CD4-positive, alpha-beta T cell treated with Interferon alpha-2 for 1 hour (primary cell): ENCODE results near the gene OSM.
"Not testable (repeated sequence)": the region's sequence is repeated elsewhere in the genome, so short reads cannot be mapped to it uniquely, and the experiment has no call there.

Experiments
- DNase-seq, 2 donors: peaks; one replicate each; pipeline ENCODE4 v3.0.0-alpha.2; 2020 to 2022

OSM gene

DNA sequence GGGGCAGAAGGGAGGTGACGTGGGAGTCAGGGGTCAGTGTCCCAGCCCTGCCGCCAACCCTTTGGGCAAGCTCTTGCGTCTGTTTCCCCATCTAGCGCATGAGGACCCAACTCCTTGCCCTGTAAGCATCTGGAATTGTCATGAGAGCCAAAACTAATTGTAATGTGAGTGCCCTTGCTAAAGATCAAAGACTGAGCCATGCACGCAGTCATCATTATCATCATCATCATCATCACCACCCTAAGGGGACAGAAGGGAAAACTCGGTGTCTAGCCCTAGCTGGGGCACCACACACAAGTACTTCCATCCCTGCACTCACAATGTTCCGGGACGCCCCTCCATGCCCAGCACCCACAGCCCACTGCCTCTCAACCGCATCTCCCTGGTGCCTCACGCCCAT is 22.6 kb downstream of the OSM start:
- DNase-seq: no peak

DNA sequence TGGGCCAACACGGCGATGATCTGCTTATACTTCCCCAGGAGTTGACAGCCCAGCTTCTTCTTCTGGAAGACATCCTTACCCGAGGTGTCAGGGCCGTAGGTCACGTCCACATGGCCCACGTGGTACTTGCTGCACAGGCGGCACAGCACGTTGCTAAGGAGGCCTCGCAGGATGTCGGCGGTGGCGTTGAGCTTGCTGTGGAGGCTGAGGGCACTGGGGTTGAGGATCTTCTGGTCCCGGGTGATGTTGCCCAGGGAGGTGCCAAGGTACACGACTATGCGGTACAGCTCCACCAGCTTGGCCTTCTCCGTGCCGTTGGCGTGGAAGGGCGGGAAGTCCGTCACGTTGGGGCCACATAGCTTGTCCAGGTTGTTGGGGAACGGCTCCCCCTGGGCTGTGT is 23.0 kb downstream of the OSM start:
- DNase-seq: no peak

DNA sequence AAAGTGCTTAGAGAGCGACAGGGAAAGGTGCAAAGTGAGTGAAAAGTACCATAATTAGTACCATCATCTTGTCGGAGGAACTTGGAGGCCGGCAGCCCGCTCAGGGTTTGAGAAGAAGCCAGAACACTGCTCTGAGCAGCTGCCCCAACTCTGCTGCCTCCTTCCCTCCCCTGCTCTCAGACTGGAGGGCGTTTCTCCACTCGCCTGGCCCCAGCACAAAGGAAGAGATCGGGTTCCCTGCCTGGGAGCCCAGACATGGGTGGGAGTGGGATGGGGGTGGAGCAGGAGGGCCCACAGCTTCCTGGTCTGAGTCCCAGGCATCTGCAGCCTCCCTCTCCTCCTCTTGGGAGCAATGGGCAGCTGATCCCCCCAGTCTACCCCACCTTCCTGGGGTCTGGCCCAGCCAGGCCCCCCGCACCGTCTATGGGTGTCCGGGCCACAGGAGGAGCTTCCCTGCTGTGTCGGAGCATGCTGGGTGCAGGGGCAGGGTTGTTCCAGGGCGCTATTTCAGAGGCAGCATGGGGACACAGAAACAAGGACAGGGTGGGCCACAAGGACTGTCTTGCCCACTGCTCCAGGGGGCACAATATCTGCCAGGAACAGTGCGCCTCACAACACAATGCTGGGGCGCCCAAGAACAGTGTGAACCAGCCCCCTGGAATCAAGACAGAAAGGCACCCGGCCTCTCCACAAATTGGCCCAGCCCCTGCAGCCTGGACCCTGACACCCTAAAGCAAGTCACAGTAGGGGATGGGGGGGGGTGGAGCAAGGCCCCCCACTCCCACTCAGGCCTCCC is 24.9 kb downstream of the OSM start:
- DNase-seq: no peak

DNA sequence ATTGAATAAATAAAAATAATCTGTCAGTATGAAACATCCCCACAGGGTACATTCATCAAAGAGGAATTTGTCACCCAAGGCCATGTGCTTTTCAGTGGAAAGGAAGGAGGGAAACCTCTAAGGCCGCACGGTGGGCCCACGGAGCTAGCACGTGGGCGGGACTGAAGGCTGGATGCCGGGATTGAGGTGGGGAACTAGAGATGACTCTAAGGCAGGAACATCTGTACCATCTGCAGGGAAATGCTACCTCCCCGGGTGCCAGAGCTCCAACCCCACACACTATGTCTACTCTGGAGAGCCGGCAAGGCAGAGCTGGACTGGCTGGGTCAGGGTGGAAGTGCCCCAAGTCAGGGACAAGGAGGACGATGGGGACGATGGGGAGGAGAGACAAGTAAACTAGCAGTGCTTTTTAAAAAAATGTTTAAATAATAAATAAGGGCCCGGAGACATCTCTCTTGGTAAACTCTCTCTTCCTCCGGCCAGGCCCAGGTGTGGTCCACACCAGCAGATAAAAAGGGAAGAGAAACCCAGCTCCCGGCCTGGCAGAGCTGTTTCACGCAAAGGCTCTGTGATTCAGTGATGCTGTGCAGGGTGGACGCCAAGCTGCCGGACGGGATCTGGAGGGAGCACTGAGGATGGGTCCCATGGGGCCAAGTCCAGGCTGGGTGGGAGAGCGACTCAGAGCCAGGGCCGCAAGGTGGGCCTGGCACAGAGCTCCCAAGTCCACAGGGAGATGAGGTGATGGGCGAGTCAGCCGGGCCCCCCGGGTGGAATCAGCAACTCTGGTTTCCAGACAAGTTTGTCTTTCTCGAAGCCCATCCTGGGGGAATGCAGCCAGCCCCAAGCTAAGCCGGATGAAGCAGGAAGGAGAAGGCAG is 25.9 kb downstream of the OSM start:
- DNase-seq: no peak

GRCh38 chr22:30239488-30240405 is 26.9 kb downstream of the OSM start:
- DNase-seq: no peak

- no peak for DNase-seq
These were observed 27.8 kb downstream of the OSM start for GRCh38 chr22:30238661-30239487.

DNA sequence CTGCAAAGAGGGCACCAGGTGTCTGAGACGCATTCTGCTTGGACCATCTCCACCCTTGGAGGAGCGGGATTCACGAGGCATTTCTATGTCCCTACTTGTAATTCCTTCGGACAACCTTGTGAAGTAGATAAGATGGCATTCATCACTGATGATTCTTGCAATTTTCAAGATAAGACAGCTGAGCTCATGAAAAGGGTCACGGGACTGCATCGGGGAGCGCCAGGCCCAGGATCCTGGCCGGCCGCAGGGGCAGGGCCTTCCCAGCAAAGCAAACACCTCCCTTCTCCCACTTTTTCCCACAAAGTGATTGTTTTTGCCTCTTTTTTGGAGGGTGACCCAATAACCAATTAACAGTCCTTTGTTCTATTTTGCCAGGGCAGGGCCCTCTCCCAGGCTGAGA is 28.5 kb downstream of the OSM start:
- DNase-seq: no peak

- no peak for DNase-seq
These were observed 29.8 kb downstream of the OSM start for GRCh38 chr22:30236875-30237274.

DNA sequence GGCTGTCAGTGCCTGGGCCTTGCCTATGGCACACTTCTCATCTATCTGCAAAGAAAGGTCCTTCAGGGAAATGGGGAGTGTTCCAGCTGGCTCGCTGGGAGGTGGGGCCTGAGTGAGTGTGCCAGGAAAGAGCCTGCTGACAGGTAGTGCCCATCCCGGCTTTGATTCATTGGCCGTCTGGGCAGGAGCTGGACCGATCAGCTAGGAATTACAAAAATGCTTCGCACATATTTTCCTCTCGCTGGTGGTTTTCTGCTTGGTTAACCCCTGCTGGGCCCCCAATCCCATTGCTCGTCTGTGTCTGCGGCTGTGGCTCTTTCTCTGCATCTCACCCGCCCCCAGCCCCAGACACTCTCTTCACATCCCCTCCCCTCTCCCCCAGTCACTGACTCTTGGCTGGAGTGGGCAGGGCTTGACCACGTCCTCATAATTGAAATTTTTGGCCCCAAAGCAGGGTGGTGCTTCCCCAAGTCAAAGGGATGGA is 30.9 kb downstream of the OSM start:
- no peak for DNase-seq

- DNase-seq: no peak
These were observed 31.7 kb downstream of the OSM start for GRCh38 chr22:30234786-30235470.

DNA sequence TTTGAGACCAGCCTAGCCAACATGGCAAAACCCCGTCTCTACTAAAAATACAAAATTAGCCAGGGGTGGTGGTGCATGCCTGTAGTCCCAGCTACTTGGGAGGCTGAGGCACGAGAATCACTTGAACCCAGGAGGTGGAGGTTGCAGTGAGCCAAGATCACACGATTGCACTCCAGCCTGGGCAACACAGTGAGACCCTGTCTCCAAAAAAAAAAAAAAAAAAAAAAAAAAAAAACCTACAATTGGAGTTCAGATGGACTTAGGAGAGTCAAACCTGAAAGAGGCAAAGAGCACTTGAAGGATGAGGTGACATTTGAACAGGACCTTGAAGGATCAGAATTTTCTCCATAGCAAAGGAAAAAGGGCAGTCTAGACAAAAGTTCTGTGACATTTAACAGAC is 32.3 kb downstream of the OSM start:
- not testable (repeated sequence) for DNase-seq

- DNase-seq: no peak
These were observed 33.1 kb downstream of the OSM start for GRCh38 chr22:30233582-30233981.

- no peak for DNase-seq
These were observed 33.9 kb downstream of the OSM start for GRCh38 chr22:30232716-30233218.

- no peak for DNase-seq
These were observed 35.7 kb downstream of the OSM start for GRCh38 chr22:30230787-30231461.

- no peak for DNase-seq
These were observed 36.3 kb downstream of the OSM start for GRCh38 chr22:30230330-30230729.

- DNase-seq: no peak
These were observed 37.9 kb downstream of the OSM start for GRCh38 chr22:30228509-30229359.

- DNase-seq: no peak
These were observed 39.0 kb downstream of the OSM start for GRCh38 chr22:30227438-30228228.

DNA sequence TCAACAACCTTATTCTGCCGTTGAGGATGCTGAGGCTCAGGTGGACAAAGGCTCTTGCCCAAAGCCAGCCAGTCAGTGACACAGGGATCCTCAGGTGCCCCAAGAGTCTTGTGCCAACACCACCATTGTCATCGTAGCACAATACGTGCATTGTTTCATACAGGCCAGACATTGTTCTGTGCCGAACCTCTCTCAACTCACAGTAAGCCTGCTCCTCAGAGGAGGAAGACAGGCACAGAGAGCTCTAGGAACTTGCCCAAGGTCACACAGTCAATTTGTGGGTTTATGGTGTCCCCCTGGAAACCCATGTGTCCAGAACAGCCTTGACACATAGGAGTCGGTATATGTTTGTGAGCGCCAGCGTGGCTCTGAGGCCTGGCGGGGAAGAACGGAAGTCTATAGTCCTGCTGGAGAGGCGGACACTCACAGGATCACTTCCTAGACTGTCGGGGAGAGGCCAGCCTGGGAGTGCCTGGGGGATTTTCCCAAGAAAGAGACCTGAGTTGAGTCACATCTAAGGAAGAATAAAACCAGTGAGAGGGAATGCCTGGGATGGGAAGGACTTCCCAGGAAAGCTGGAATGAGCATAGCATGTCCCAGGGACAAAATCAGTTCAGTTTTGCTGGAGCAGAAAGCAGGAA is 40.3 kb downstream of the OSM start:
- DNase-seq: no peak
